ENCODE data around the gene MROH7. TPM values are rescaled to one million over a fixed set of nuclear protein-coding genes. Genes with fewer than 3 reads are reported as not detected.

The MROH7 gene
- total RNA-seq, 1 experiment from 2014 or later: 0.13 TPM

GRCh38 chr1:54745274-54745673, 103.7 kb downstream of the MROH7 start:
- Mint-ChIP-seq H3K4me3 (no peak overlapping the region), H3K36me3 (peaks cover 15% of the 10 kb centered on the region), H3K9me3 (peaks cover 6% of the 10 kb centered on the region), H3K27me3 (ENCODE audit: low read depth) (no peaks in the 10 kb centered on the region; the same call in 1 of the 2 replicates), H3K27ac (no peak overlapping the region), H3K4me1 (no peaks in the 10 kb centered on the region)
- CTCF ChIA-PET: no interaction called here
- POLR2A ChIA-PET: interaction anchor here (0.6 kb wide), 1 partner anchor 676 kb away, joined by 3 read pairs; no protein-coding TSS in a partner anchor
- TF ChIP-seq, protein P1, sequence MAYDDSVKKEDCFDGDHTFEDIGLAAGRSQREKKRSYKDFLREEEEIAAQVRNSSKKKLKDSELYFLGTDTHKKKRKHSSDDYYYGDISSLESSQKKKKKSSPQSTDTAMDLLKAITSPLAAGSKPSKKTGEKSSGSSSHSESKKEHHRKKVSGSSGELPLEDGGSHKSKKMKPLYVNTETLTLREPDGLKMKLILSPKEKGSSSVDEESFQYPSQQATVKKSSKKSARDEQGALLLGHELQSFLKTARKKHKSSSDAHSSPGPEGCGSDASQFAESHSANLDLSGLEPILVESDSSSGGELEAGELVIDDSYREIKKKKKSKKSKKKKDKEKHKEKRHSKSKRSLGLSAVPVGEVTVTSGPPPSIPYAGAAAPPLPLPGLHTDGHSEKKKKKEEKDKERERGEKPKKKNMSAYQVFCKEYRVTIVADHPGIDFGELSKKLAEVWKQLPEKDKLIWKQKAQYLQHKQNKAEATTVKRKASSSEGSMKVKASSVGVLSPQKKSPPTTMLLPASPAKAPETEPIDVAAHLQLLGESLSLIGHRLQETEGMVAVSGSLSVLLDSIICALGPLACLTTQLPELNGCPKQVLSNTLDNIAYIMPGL (CRISPR knock-in tag; IDR thresholded peaks at IDR 0.05): no peak
- TF ChIP-seq, protein P2, sequence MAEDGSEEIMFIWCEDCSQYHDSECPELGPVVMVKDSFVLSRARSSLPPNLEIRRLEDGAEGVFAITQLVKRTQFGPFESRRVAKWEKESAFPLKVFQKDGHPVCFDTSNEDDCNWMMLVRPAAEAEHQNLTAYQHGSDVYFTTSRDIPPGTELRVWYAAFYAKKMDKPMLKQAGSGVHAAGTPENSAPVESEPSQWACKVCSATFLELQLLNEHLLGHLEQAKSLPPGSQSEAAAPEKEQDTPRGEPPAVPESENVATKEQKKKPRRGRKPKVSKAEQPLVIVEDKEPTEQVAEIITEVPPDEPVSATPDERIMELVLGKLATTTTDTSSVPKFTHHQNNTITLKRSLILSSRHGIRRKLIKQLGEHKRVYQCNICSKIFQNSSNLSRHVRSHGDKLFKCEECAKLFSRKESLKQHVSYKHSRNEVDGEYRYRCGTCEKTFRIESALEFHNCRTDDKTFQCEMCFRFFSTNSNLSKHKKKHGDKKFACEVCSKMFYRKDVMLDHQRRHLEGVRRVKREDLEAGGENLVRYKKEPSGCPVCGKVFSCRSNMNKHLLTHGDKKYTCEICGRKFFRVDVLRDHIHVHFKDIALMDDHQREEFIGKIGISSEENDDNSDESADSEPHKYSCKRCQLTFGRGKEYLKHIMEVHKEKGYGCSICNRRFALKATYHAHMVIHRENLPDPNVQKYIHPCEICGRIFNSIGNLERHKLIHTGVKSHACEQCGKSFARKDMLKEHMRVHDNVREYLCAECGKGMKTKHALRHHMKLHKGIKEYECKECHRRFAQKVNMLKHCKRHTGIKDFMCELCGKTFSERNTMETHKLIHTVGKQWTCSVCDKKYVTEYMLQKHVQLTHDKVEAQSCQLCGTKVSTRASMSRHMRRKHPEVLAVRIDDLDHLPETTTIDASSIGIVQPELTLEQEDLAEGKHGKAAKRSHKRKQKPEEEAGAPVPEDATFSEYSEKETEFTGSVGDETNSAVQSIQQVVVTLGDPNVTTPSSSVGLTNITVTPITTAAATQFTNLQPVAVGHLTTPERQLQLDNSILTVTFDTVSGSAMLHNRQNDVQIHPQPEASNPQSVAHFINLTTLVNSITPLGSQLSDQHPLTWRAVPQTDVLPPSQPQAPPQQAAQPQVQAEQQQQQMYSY (CRISPR knock-in tag; IDR thresholded peaks at IDR 0.05): no peak
- TF ChIP-seq, protein P3, sequence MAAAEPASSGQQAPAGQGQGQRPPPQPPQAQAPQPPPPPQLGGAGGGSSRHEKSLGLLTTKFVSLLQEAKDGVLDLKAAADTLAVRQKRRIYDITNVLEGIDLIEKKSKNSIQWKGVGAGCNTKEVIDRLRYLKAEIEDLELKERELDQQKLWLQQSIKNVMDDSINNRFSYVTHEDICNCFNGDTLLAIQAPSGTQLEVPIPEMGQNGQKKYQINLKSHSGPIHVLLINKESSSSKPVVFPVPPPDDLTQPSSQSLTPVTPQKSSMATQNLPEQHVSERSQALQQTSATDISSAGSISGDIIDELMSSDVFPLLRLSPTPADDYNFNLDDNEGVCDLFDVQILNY (CRISPR knock-in tag; IDR thresholded peaks at IDR 0.05): no peak
- TF ChIP-seq E2F4 (CRISPR knock-in tag; IDR thresholded peaks at IDR 0.05; ENCODE audit: borderline replicate concordance, low read depth) (no peak), ZNF416 (CRISPR knock-in tag; IDR thresholded peaks at IDR 0.05) (no peak), ZNF232 (CRISPR knock-in tag; IDR thresholded peaks at IDR 0.05) (no peak), ELF4 (CRISPR knock-in tag; IDR thresholded peaks at IDR 0.05; ENCODE audit: low read depth) (no peak), FOXP1 (CRISPR knock-in tag; IDR thresholded peaks at IDR 0.05; ENCODE audit: borderline replicate concordance) (no peak), CREM (CRISPR knock-in tag; IDR thresholded peaks at IDR 0.05) (no peak)
- TF ChIP-seq, protein P4, sequence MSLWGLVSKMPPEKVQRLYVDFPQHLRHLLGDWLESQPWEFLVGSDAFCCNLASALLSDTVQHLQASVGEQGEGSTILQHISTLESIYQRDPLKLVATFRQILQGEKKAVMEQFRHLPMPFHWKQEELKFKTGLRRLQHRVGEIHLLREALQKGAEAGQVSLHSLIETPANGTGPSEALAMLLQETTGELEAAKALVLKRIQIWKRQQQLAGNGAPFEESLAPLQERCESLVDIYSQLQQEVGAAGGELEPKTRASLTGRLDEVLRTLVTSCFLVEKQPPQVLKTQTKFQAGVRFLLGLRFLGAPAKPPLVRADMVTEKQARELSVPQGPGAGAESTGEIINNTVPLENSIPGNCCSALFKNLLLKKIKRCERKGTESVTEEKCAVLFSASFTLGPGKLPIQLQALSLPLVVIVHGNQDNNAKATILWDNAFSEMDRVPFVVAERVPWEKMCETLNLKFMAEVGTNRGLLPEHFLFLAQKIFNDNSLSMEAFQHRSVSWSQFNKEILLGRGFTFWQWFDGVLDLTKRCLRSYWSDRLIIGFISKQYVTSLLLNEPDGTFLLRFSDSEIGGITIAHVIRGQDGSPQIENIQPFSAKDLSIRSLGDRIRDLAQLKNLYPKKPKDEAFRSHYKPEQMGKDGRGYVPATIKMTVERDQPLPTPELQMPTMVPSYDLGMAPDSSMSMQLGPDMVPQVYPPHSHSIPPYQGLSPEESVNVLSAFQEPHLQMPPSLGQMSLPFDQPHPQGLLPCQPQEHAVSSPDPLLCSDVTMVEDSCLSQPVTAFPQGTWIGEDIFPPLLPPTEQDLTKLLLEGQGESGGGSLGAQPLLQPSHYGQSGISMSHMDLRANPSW (CRISPR knock-in tag; conservative IDR thresholded peaks at IDR 0.05; ENCODE audit: low read depth): no peak
- TF ChIP-seq, protein P5, sequence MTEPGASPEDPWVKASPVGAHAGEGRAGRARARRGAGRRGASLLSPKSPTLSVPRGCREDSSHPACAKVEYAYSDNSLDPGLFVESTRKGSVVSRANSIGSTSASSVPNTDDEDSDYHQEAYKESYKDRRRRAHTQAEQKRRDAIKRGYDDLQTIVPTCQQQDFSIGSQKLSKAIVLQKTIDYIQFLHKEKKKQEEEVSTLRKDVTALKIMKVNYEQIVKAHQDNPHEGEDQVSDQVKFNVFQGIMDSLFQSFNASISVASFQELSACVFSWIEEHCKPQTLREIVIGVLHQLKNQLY (CRISPR knock-in tag; IDR thresholded peaks at IDR 0.05): no peak
- TF ChIP-seq, protein P6, sequence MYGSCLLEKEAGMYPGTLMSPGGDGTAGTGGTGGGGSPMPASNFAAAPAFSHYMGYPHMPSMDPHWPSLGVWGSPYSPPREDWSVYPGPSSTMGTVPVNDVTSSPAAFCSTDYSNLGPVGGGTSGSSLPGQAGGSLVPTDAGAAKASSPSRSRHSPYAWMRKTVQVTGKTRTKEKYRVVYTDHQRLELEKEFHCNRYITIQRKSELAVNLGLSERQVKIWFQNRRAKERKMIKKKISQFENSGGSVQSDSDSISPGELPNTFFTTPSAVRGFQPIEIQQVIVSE (CRISPR knock-in tag; IDR thresholded peaks at IDR 0.05; ENCODE audit: borderline replicate concordance): no peak
- ATAC-seq (no peak), DNase-seq (ENCODE audit: low spot score) (no peak)

Measured in WTC11 (cell line).